GM12865 (cell line): Measurements from ENCODE around the gene MRPS12.
"Not testable (repeated sequence)": the region's sequence is repeated elsewhere in the genome, so short reads cannot be mapped to it uniquely, and the experiment has no call there.

Source experiments
- DNase-seq: peaks from one replicate; pipeline ENCODE4 v3.0.0; 2010; ENCODE audit warnings: low read depth
- H3K4me3 ChIP-seq: 2 replicates; pipeline ENCODE4 v1.5.1; 2011; ENCODE audit warnings: mild to moderate bottlenecking, low read depth, low read length, control low read depth
- TF ChIP-seq, protein P1 (sequence below): IDR thresholded peaks from 2 replicates; pipeline ENCODE4 v1.5.1; 2011; ENCODE audit warnings: low read length, control low read depth, low read depth, inconsistent platforms; ENCODE audit not compliant: insufficient read depth; ENCODE audit errors: missing control alignments

Gene MRPS12

DNA sequence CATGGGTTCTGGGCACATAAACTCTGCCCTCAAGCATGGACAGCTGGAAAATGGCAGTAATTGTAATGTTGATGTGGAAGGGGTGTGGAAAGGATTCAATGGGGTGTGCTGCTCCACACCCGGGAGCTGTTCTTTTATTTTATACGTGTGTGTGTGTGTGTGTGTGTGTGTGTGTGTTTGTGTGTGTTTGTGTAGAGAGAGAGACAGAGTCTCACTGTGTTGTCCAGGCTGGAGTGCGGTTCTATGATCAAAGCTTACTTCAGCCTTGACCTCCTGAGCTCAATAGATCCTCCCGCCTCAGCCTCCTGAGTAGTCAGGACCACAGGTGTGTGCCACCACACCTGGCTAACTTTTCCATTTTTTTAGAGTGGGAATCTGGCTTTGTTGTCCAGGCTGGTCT, 2.8 kb downstream of the MRPS12 start:
- no peak for DNase-seq
- H3K4me3 ChIP-seq, result no peak overlapping the region
- TF ChIP-seq, protein P1, sequence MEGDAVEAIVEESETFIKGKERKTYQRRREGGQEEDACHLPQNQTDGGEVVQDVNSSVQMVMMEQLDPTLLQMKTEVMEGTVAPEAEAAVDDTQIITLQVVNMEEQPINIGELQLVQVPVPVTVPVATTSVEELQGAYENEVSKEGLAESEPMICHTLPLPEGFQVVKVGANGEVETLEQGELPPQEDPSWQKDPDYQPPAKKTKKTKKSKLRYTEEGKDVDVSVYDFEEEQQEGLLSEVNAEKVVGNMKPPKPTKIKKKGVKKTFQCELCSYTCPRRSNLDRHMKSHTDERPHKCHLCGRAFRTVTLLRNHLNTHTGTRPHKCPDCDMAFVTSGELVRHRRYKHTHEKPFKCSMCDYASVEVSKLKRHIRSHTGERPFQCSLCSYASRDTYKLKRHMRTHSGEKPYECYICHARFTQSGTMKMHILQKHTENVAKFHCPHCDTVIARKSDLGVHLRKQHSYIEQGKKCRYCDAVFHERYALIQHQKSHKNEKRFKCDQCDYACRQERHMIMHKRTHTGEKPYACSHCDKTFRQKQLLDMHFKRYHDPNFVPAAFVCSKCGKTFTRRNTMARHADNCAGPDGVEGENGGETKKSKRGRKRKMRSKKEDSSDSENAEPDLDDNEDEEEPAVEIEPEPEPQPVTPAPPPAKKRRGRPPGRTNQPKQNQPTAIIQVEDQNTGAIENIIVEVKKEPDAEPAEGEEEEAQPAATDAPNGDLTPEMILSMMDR, result no peak

DNA sequence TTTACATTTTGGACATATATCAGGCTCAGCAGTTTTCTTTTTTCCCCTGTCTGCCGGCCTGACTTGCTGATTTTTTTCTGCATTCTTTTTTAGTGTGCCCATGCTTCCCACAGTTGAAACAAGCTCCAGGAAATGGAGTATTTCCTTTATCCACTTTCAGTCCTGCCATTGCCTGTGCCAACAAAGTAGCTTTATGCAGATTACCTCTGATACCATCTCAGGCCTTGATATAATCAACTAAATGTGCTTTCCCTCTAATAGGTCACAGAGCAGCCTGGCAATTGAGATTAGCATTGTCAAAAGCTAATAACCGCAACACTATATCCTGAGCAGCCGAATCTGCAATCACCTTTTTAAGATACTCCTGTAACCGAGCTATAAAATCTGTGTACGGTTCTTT, 9.2 kb downstream of the MRPS12 start:
- TF ChIP-seq, protein P1, result no peak
- no peak for DNase-seq

DNA sequence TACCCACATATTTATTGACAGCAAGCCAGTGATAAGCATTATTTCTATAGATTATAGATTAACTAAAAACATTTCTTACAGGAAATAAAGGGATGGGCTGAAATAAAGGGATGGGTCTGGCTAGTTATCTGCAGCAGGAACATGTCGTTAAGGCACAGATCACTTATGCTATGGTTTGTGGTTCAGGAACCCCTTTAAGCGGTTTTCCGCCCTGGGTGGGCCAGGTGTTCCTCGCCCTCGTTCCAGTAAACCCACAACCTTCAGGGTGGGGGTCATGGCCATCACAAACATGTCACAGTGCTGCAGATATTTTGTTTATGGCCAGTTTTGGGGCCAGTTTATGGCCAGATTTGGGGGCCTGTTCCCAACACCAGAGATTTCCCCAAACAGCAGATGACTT, 10.7 kb downstream of the MRPS12 start:
- not testable (repeated sequence) for H3K4me3 ChIP-seq, DNase-seq

More for the DNA sequence above, 9.2 kb downstream of the MRPS12 start:
- H3K4me3 ChIP-seq, result no peak overlapping the region

DNA sequence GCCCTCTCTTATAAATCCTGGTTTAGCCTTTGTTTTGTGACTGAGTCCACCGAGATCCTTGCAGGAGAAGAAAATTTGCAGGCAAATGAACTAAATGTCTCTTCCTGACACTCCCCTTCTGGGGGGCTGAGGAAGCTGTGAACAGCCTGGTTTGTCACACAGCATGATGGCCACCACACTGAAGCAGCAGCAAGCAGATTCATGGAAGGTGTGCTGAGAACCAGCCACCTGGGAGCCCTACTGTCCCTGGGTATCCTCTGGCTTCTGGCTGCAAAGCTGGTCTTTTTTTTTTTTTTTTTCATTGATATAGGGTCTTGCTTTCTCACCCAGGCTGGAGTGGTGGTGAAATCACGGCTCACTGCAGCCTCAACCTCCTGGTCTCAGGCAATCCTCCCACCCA, 11.2 kb downstream of the MRPS12 start:
- no peak for DNase-seq
- no peak overlapping the region for H3K4me3 ChIP-seq
- TF ChIP-seq, protein P1, result no peak

DNA sequence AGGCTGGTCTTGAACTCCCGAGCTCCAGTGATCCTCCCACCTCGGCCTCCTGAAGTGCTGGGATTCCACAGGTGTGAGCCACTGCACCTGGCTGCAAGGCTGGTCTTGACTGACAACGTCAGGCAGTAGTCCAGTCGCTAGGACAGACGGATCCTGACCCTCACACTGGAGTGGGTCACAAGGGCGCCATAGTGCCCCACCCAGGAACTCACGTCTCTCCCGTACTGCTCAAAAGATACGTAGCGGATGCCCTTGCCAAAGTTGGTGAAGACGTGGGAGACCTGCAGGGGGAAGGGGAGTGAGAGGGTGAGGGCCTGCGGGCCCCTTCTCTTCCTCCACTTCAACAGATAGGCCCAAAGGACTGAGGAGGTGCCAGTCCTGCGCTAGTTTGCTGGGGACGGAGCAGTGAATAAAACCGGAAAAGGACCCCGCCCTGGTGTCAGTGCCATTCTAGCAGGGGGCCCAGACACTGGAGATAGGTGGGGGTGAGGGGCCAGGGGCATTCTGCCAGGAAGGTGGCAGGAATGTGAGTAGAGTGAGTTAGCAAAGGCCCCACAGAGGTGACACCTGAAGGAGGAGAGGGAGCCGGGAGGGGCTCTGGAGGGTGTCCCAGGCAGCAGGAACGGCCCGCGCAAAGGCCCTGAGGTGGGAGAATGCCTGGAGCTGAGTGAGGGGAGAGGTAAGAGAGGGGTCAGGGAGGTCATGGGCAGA, 11.9 kb downstream of the MRPS12 start:
- no peak for DNase-seq
- TF ChIP-seq, protein P1, result no peak
- H3K4me3 ChIP-seq, result no peak overlapping the region

DNA sequence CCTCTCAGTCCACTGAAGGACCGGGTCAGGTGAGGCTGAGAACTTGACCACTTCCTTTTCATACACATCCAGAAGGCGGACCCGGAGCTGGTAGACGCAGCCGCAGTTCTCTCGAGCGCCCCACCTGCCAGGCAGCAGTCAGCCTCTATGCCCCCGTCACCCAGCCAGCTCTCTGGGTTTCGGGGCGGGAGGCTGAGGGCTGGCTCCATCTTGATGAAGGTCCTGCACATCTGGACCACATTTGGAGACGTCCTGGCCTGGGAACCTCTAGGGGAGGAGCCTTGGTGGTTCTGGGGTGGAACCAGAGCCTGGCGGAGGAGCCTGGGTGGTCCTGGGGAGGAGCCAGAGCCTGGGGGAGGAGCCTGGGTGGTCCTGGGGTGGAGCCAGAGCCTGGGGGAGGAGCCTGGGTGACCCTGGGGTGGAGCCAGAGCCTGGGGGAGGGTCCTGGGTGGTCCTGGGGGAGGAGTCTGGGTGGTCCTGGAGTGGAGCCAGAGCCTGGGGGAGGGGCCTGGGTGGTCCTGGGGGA, 14.3 kb downstream of the MRPS12 start:
- no peak overlapping the region for H3K4me3 ChIP-seq
- no peak for DNase-seq
- TF ChIP-seq, protein P1, result no peak

DNA sequence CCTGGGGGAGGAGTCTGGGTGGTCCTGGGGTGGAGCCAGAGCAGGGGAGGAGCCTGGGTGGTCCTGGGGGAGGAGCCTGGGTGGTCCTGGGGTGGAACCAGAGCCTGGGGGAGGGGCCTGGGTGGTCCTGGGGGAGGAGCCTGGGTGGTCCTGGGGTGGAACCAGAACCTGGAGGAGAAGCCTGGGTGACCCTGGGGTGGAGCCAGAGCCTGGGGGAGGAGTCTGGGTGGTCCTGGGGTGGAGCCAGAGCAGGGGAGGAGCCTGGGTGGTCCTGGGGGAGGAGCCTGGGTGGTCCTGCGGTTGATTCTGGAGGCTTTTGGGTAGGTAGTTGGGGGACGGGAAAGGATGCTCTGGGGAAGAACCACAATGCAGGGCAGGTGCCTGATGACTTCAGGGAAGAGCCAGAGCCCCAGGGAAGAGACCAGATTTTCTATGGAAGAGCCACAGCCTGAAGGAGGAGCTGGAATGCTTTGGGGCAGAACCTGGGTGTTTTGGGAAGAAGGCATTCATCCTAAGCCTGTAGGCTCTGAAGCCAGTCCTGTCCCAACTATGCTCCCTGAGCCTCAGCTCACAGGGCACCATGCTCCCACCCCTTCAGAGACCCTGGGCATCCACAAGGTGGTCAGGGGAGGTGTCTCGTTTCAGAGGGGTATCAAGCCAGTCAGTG, 15.0 kb downstream of the MRPS12 start:
- DNase-seq, result no peak
- no peak overlapping the region for H3K4me3 ChIP-seq
- TF ChIP-seq, protein P1, result no peak
